ENCODE data around the gene HEXIM2. TPM values are rescaled to one million over a fixed set of nuclear protein-coding genes. Genes with fewer than 3 reads are reported as not detected.

Gene HEXIM2
- total and polyA plus RNA-seq, 2 of the 13 experiments (the other 11 are each of a cell fraction or from before 2014, with no cell fraction given), result 27.1 to 32.4 TPM

GRCh38 chr17:45147581-45148182, 14.0 kb upstream of the HEXIM2 start (continued):
- TF ChIP-seq ZHX2 (IDR thresholded peaks at IDR 0.05; ENCODE audit: low read depth) (no peak), ZHX2 (CRISPR knock-in tag; IDR thresholded peaks at IDR 0.05; ENCODE audit: borderline replicate concordance) (0 out of 2 replicates have a peak, but pooled peaks have one; percentile 44), TAF15 (IDR thresholded peaks at IDR 0.05; ENCODE audit: low read depth, low read length, poor library complexity, severe bottlenecking) (no peak), BATF2 (CRISPR knock-in tag; IDR thresholded peaks at IDR 0.05) (no peak), TBX2 (CRISPR knock-in tag; IDR thresholded peaks at IDR 0.05; ENCODE audit: borderline replicate concordance) (no peak; the same call in 1 of the 2 replicates), MBD4 (IDR thresholded peaks at IDR 0.05; ENCODE audit: borderline replicate concordance, low read length) (no peak), REPIN1 (CRISPR knock-in tag; IDR thresholded peaks at IDR 0.05; ENCODE audit: borderline replicate concordance, low read depth) (no peak), FIP1L1 (IDR thresholded peaks at IDR 0.05; ENCODE audit: borderline replicate concordance, insufficient read depth, low read depth, low read length) (no peak), ZNF790 (CRISPR knock-in tag; IDR thresholded peaks at IDR 0.05; ENCODE audit: borderline replicate concordance) (peak; percentile 83), ZNF589 (CRISPR knock-in tag; conservative IDR thresholded peaks at IDR 0.05) (no peak), NR2F6 (IDR thresholded peaks at IDR 0.05) (peak; percentile 65; the same call in 1 of the 2 replicates), NR2F6 (CRISPR knock-in tag; IDR thresholded peaks at IDR 0.05) (peak; percentile 8; the same call in 1 of the 2 replicates), RORA (CRISPR knock-in tag; IDR thresholded peaks at IDR 0.05) (no peak), ZNF207 (IDR thresholded peaks at IDR 0.05; ENCODE audit: borderline replicate concordance) (no peak)
